Measurements from ENCODE around the gene TWIST2. TPM values are rescaled to one million over a fixed set of nuclear protein-coding genes. Genes with fewer than 3 reads are reported as not detected.

TWIST2 gene
- total RNA-seq, 1 experiment from 2014 or later: 0.22 TPM

- Mint-ChIP-seq H3K36me3 (ENCODE audit: insufficient read depth in 1 of 3, low read depth in 3 of 3) (no peaks in the 10 kb centered on the region; a peak in 1 of 7 replicates), H3K4me1 (no peaks in the 10 kb centered on the region), H3K27me3 (ENCODE audit: low read depth) (peaks cover 68% of the 10 kb centered on the region), H3K4me3 (no peak overlapping the region), H3K9me3 (peaks cover 0 to 7% of the 10 kb centered on the region in 2 experiments; a peak in 3 of 5 replicates), H3K27ac (no peak overlapping the region)
- no peak overlapping the region for H2BK20ac ChIP-seq (ENCODE audit: low read depth, low read length, poor library complexity, severe bottlenecking)
- H3K27ac ChIP-seq (ENCODE audit: insufficient read length, low read depth, low read length): no peak overlapping the region
- no peak for TF ChIP-seq CTCF (conservative IDR thresholded peaks at IDR 0.05)
- no peaks in the 10 kb centered on the region for H4K20me1 ChIP-seq (ENCODE audit: control insufficient read depth, insufficient read depth, insufficient read length)
- H3K4me2 ChIP-seq (ENCODE audit: insufficient read depth, insufficient read length, low read length): no peak overlapping the region
- no peak overlapping the region for H4K91ac ChIP-seq (ENCODE audit: insufficient read length, low read depth, low read length)
- H3K9ac ChIP-seq (ENCODE audit: extremely low read depth, insufficient read length, low read length): no peak overlapping the region
- H3K79me1 ChIP-seq (ENCODE audit: insufficient read depth, low read depth, low read length, poor library complexity, severe bottlenecking): no peaks in the 10 kb centered on the region
- H3K27me3 ChIP-seq (ENCODE audit: insufficient read depth, low read length): no peaks in the 10 kb centered on the region
- no peak overlapping the region for H4K8ac ChIP-seq (replicated peaks; ENCODE audit: insufficient read length, low read depth, low read length)
- H4K5ac ChIP-seq (ENCODE audit: insufficient read length, low read depth, low read length): no peak overlapping the region
- no peaks in the 10 kb centered on the region for H3K79me2 ChIP-seq (ENCODE audit: insufficient read depth, low read length)
- no peaks in the 10 kb centered on the region for H3K23me2 ChIP-seq (ENCODE audit: insufficient read length, low read depth, low read length, poor library complexity, severe bottlenecking)
- H2AK5ac ChIP-seq (ENCODE audit: insufficient read length, low read length): no peak overlapping the region
- no CpG with 5 or more reads among the region's 3 CpGs for WGBS (ENCODE audit: extremely low coverage, insufficient read length, low lambda C conversion rate)
- H2BK5ac ChIP-seq (ENCODE audit: insufficient read length, low read length): no peak overlapping the region
- H2BK15ac ChIP-seq (ENCODE audit: low read depth, low read length): no peak overlapping the region
- H3K4me1 ChIP-seq (ENCODE audit: insufficient read depth, low read length): no peaks in the 10 kb centered on the region
- no peak overlapping the region for H3K56ac ChIP-seq (ENCODE audit: insufficient read length, low read depth, low read length)
- DNase-seq: no peak
- no peak overlapping the region for H3K18ac ChIP-seq (ENCODE audit: insufficient read length, low read depth, low read length)
- H2BK120ac ChIP-seq (ENCODE audit: low read depth, low read length, poor library complexity, severe bottlenecking): no peak overlapping the region
- H3K23ac ChIP-seq (ENCODE audit: insufficient read length, low read depth, low read length): no peak overlapping the region
- no peak overlapping the region for H3T11ph ChIP-seq (ENCODE audit: low read length)
- no peak overlapping the region for H3K4ac ChIP-seq (ENCODE audit: low read depth, low read length)
- H2BK12ac ChIP-seq (ENCODE audit: insufficient read length, low read depth, low read length): no peak overlapping the region
- no peak overlapping the region for H3K14ac ChIP-seq (ENCODE audit: insufficient read depth, low read length)
- no peak overlapping the region for H2AFZ ChIP-seq (ENCODE audit: low read length)
- no peaks in the 10 kb centered on the region for H3K9me3 ChIP-seq (ENCODE audit: control insufficient read depth, low read depth, low read length)
Measured at GRCh38 chr2:238834982-238835381, 12.9 kb upstream of the TWIST2 start.

All from H9 (cell line).